HL-60 (cell line): ENCODE measurements around the gene DNM3.

ENCODE experiments used
- DNase-seq, 2 experiments: peaks; one replicate each; pipeline ENCODE4 v3.0.0-alpha.2; 2010 to 2020; ENCODE audit warnings: low read depth in 1 of 2, low spot score in 1 of 2
- H3K27ac ChIP-seq: fragments of 250-450 bp; sonication (Bioruptor Pico); replicated peaks from 2 replicates; pipeline ENCODE4 v1.5.1; 2020; ENCODE audit warnings: mild to moderate bottlenecking, moderate library complexity
- H3K27me3 ChIP-seq: fragments of 250-450 bp; sonication (Bioruptor Pico); 2 replicates; pipeline ENCODE4 v1.5.1; 2021; ENCODE audit warnings: mild to moderate bottlenecking, moderate library complexity; ENCODE audit not compliant: insufficient read depth, poor library complexity, severe bottlenecking
- H3K4me3 ChIP-seq: replicated peaks from 2 replicates; pipeline ENCODE4 v1.5.1; 2011; ENCODE audit warnings: mild to moderate bottlenecking, control low read depth, low read length; ENCODE audit not compliant: insufficient read depth
- CTCF ChIP-seq: IDR thresholded peaks from one replicate; pipeline ENCODE4 v1.5.1; 2011; ENCODE audit warnings: low read length, control low read depth, inconsistent platforms; ENCODE audit not compliant: insufficient read depth
- GABPA ChIP-seq: IDR thresholded peaks from 2 replicates; pipeline ENCODE4 v1.6.1; 2012; ENCODE audit warnings: low read depth
- POLR2AphosphoS5 ChIP-seq: IDR thresholded peaks from 2 replicates; pipeline ENCODE4 v1.6.1; 2012; ENCODE audit warnings: low read depth
- REST ChIP-seq: IDR thresholded peaks from 2 replicates; pipeline ENCODE4 v1.6.1; 2012; ENCODE audit warnings: low read depth; ENCODE audit not compliant: insufficient replicate concordance
- SPI1 ChIP-seq: IDR thresholded peaks from 2 replicates; pipeline ENCODE4 v1.6.1; 2012; ENCODE audit warnings: low read depth, mild to moderate bottlenecking, borderline replicate concordance

DNM3 gene

GRCh38 chr1:171941920-171942319, 100.6 kb downstream of the DNM3 start:
- no peak overlapping the region for H3K27ac ChIP-seq
- no peak for DNase-seq
- H3K4me3 ChIP-seq, result no peak overlapping the region
- no peaks in the 10 kb centered on the region for H3K27me3 ChIP-seq
- TF ChIP-seq REST (no peak), CTCF (no peak), GABPA (no peak), SPI1 (no peak), POLR2AphosphoS5 (no peak)

GRCh38 chr1:171943973-171944561, 102.8 kb downstream of the DNM3 start:
- Histone ChIP-seq H3K4me3 (no peak overlapping the region), H3K27ac (no peak overlapping the region), H3K27me3 (no peaks in the 10 kb centered on the region)
- TF ChIP-seq SPI1, result no peak
- TF ChIP-seq REST, result no peak
- TF ChIP-seq POLR2AphosphoS5, result no peak
- TF ChIP-seq GABPA, result no peak
- DNase-seq, result no peak

- Histone ChIP-seq H3K4me3 (no peak overlapping the region), H3K27ac (no peak overlapping the region)
- DNase-seq, result no peak
Observed at GRCh38 chr1:171948511-171948910, 107.2 kb downstream of the DNM3 start.

More at GRCh38 chr1:171948511-171948910, 107.2 kb downstream of the DNM3 start:
- TF ChIP-seq REST (no peak), CTCF (no peak), GABPA (no peak), SPI1 (no peak), POLR2AphosphoS5 (no peak)
- H3K27me3 ChIP-seq, result no peaks in the 10 kb centered on the region
